ENCODE results near the gene CENPF.
"Not testable (repeated sequence)": the region's sequence is repeated elsewhere in the genome, so short reads cannot be mapped to it uniquely, and the experiment has no call there.

The CENPF gene

GRCh38 chr1:214605933-214606925, 3.2 kb downstream of the CENPF start:
- H3K14ac ChIP-seq (ENCODE audit: low read length); H3K23ac ChIP-seq (ENCODE audit: low read depth, low read length, poor library complexity); H3K27ac ChIP-seq (replicated peaks; ENCODE audit: low read length); H4K8ac ChIP-seq (ENCODE audit: low read depth, low read length); H3K27me3 ChIP-seq (ENCODE audit: control insufficient read depth in 3 of 3, insufficient read depth in 3 of 3, low read depth in 1 of 3, low read length in 3 of 3); H3K9ac ChIP-seq (ENCODE audit: low read depth, low read length, poor library complexity); DNase-seq (ENCODE audit: low spot score); H3K4me2 ChIP-seq (ENCODE audit: insufficient read depth, low read length, poor library complexity, severe bottlenecking); H2AK5ac ChIP-seq (ENCODE audit: low read depth, low read length); H3K4ac ChIP-seq (ENCODE audit: low read length); H3K4me3 ChIP-seq (ENCODE audit: low read length in 2 of 2); H2AFZ ChIP-seq (ENCODE audit: low read length); H2BK15ac ChIP-seq (ENCODE audit: low read length); H3K4me1 ChIP-seq (ENCODE audit: control insufficient read depth in 2 of 2, insufficient read depth in 1 of 2, low read depth in 1 of 2, low read length in 2 of 2); H2BK12ac ChIP-seq (ENCODE audit: low read length); H2BK120ac ChIP-seq (ENCODE audit: low read depth, low read length); H4K91ac ChIP-seq (ENCODE audit: low read depth, low read length, poor library complexity); H2BK5ac ChIP-seq (ENCODE audit: low read length); H3K18ac ChIP-seq (ENCODE audit: low read length): not testable (repeated sequence)
- Histone ChIP-seq H3K9me3 (replicated peaks in 1 of 2; ENCODE audit: control insufficient read depth in 2 of 2, insufficient read depth in 1 of 2, low read depth in 1 of 2, low read length in 2 of 2) (peaks cover 3 to 28% of the 10 kb centered on the region in 2 donors), H3K36me3 (replicated peaks in 1 of 2; ENCODE audit: control insufficient read depth in 2 of 2, insufficient read depth in 2 of 2, low read length in 2 of 2) (peaks cover 10 to 44% of the 10 kb centered on the region in 2 donors), H3K79me1 (ENCODE audit: low read depth, low read length) (peaks cover 11% of the 10 kb centered on the region)
- no CpG with 5 or more reads among the region's 63 CpGs for WGBS, 2 donors (ENCODE audit: extremely low coverage in 2 of 2, insufficient read length in 2 of 2, insufficient replicate concordance in 1 of 2)

- not testable (repeated sequence) for H2BK120ac ChIP-seq (ENCODE audit: low read depth, low read length); H3K4me1 ChIP-seq (ENCODE audit: control insufficient read depth in 2 of 2, insufficient read depth in 1 of 2, low read depth in 1 of 2, low read length in 2 of 2); H3K4me3 ChIP-seq (ENCODE audit: low read length in 2 of 2); H3K4me2 ChIP-seq (ENCODE audit: insufficient read depth, low read length, poor library complexity, severe bottlenecking); H2BK12ac ChIP-seq (ENCODE audit: low read length); H3K9ac ChIP-seq (ENCODE audit: low read depth, low read length, poor library complexity); H3K23ac ChIP-seq (ENCODE audit: low read depth, low read length, poor library complexity); H3K27ac ChIP-seq (replicated peaks; ENCODE audit: low read length); H4K91ac ChIP-seq (ENCODE audit: low read depth, low read length, poor library complexity); DNase-seq (ENCODE audit: low spot score); H3K27me3 ChIP-seq (ENCODE audit: control insufficient read depth in 3 of 3, insufficient read depth in 3 of 3, low read depth in 1 of 3, low read length in 3 of 3); H3K18ac ChIP-seq (ENCODE audit: low read length); H3K14ac ChIP-seq (ENCODE audit: low read length); H2BK15ac ChIP-seq (ENCODE audit: low read length); H2BK5ac ChIP-seq (ENCODE audit: low read length); H3K4ac ChIP-seq (ENCODE audit: low read length); H2AFZ ChIP-seq (ENCODE audit: low read length); H2AK5ac ChIP-seq (ENCODE audit: low read depth, low read length); H4K8ac ChIP-seq (ENCODE audit: low read depth, low read length)
- peaks cover 10 to 50% of the 10 kb centered on the region in 2 donors for H3K36me3 ChIP-seq (replicated peaks in 1 of 2; ENCODE audit: control insufficient read depth in 2 of 2, insufficient read depth in 2 of 2, low read length in 2 of 2)
- WGBS, 2 donors (ENCODE audit: extremely low coverage in 2 of 2, insufficient read length in 2 of 2, insufficient replicate concordance in 1 of 2): no CpG with 5 or more reads among the region's 21 CpGs
- H3K79me1 ChIP-seq (ENCODE audit: low read depth, low read length): peaks cover 11% of the 10 kb centered on the region
- H3K9me3 ChIP-seq (replicated peaks in 1 of 2; ENCODE audit: control insufficient read depth in 2 of 2, insufficient read depth in 1 of 2, low read depth in 1 of 2, low read length in 2 of 2): peaks cover 3 to 24% of the 10 kb centered on the region in 2 donors
These were observed 4.7 kb downstream of the CENPF start for GRCh38 chr1:214607492-214608215.

DNA sequence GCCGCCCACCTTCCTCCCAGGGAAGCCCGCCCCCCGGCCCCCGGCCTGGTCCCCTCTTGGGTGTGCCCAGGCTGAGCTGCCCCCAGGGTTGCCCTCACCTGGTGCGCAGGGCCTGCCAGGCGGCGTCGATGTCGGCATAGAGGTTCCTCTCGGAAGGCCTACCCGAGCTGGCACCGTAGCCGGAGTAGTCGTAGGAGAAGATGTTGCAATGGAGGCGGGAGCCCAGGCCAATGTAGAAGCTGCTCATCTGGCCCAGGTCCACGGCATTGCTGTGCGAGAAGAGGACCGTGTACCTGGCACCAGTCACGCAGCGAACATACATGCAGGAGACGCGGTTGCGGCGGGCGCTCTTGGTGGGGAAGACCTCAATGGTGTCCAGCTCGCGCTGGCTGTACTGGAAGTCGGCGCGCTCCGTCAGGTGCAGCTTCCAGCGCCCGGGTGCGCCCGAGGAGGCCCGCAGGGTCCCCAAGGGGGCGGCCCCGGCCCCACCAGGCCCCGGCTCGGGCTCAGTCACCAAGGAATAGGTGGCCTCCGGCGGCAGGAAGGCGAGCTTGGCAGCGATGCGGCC, 5.3 kb downstream of the CENPF start:
- not testable (repeated sequence) for H3K4me2 ChIP-seq (ENCODE audit: insufficient read depth, low read length, poor library complexity, severe bottlenecking); H4K8ac ChIP-seq (ENCODE audit: low read depth, low read length); H3K14ac ChIP-seq (ENCODE audit: low read length); H2BK15ac ChIP-seq (ENCODE audit: low read length); H3K4me1 ChIP-seq (ENCODE audit: control insufficient read depth in 2 of 2, insufficient read depth in 1 of 2, low read depth in 1 of 2, low read length in 2 of 2); H2BK12ac ChIP-seq (ENCODE audit: low read length); H3K18ac ChIP-seq (ENCODE audit: low read length); H2BK5ac ChIP-seq (ENCODE audit: low read length); H3K27ac ChIP-seq (replicated peaks; ENCODE audit: low read length); H4K91ac ChIP-seq (ENCODE audit: low read depth, low read length, poor library complexity); H2AK5ac ChIP-seq (ENCODE audit: low read depth, low read length); H3K23ac ChIP-seq (ENCODE audit: low read depth, low read length, poor library complexity); H3K4ac ChIP-seq (ENCODE audit: low read length); H2AFZ ChIP-seq (ENCODE audit: low read length); H3K27me3 ChIP-seq (ENCODE audit: control insufficient read depth in 3 of 3, insufficient read depth in 3 of 3, low read depth in 1 of 3, low read length in 3 of 3); H3K4me3 ChIP-seq (ENCODE audit: low read length in 2 of 2); H3K9ac ChIP-seq (ENCODE audit: low read depth, low read length, poor library complexity); DNase-seq (ENCODE audit: low spot score); H2BK120ac ChIP-seq (ENCODE audit: low read depth, low read length)
- H3K36me3 ChIP-seq (replicated peaks in 1 of 2; ENCODE audit: control insufficient read depth in 2 of 2, insufficient read depth in 2 of 2, low read length in 2 of 2): peaks cover 10 to 56% of the 10 kb centered on the region in 2 donors
- H3K79me1 ChIP-seq (ENCODE audit: low read depth, low read length): peaks cover 11% of the 10 kb centered on the region
- H3K9me3 ChIP-seq (replicated peaks in 1 of 2; ENCODE audit: control insufficient read depth in 2 of 2, insufficient read depth in 1 of 2, low read depth in 1 of 2, low read length in 2 of 2): peaks cover 3 to 24% of the 10 kb centered on the region in 2 donors
- no CpG with 5 or more reads among the region's 45 CpGs for WGBS, 2 donors (ENCODE audit: extremely low coverage in 2 of 2, insufficient read length in 2 of 2, insufficient replicate concordance in 1 of 2)

Measured in neuronal stem cell (in vitro differentiated cells).